ENCODE results near the gene TMEM266.

- TF ChIP-seq MYC (IDR thresholded peaks at IDR 0.05; ENCODE audit: low read depth, low read length) (no peak), POLR2A (IDR thresholded peaks at IDR 0.05; ENCODE audit: extremely low read depth, insufficient read length) (no peak)
Observed at GRCh38 chr15:76159282-76159681, 99.5 kb downstream of the TMEM266 start.
